Chondrocyte (in vitro differentiated cells): ENCODE measurements around the gene TLK1. TPM values are rescaled to one million over a fixed set of nuclear protein-coding genes. Genes with fewer than 3 reads are reported as not detected.
A peak's percentile ranks its signal among the peaks of the same experiment; 100 is the strongest.

Experiments
- DNase-seq: peaks from one replicate; pipeline ENCODE4 v3.0.0; 2021; ENCODE audit warnings: mixed read lengths, low spot score
- H3K27ac Mint-ChIP-seq: one replicate; pipeline ENCODE4 v1.8.0; 2021; ENCODE audit warnings: mild to moderate bottlenecking, moderate library complexity, mixed read lengths; ENCODE audit not compliant: unreplicated experiment
- H3K27me3 Mint-ChIP-seq: 2 replicates; pipeline ENCODE4 v1.8.0; 2021; ENCODE audit warnings: low read depth, mixed read lengths
- H3K36me3 Mint-ChIP-seq: 2 replicates; pipeline ENCODE4 v1.8.0; 2021; ENCODE audit warnings: low read depth, mixed read lengths
- H3K4me1 Mint-ChIP-seq: 2 replicates; pipeline ENCODE4 v1.8.0; 2021; ENCODE audit warnings: low read depth, mild to moderate bottlenecking, mixed read lengths
- H3K4me3 Mint-ChIP-seq: one replicate; pipeline ENCODE4 v1.8.0; 2021; ENCODE audit warnings: mild to moderate bottlenecking, moderate library complexity, mixed read lengths; ENCODE audit not compliant: unreplicated experiment
- H3K9me3 Mint-ChIP-seq: 2 replicates; pipeline ENCODE4 v1.8.0; 2021; ENCODE audit warnings: low read depth, mixed read lengths
- total RNA-seq: library from RNA; stranded (reverse); gene quantifications from 3 replicates; pipeline ENCODE4 v1.2.1, GENCODE V29; 2021
- TF ChIP-seq, protein P1 (sequence below): fragments of 200-600 bp; sonication (generic); IDR thresholded peaks from 2 replicates; pipeline ENCODE4 v1.5.0; 2021; ENCODE audit warnings: antibody characterized with exemption, mild to moderate bottlenecking, moderate library complexity

Gene TLK1
- total RNA-seq, 1 donor from 2014 or later, result 64.1 TPM

DNA sequence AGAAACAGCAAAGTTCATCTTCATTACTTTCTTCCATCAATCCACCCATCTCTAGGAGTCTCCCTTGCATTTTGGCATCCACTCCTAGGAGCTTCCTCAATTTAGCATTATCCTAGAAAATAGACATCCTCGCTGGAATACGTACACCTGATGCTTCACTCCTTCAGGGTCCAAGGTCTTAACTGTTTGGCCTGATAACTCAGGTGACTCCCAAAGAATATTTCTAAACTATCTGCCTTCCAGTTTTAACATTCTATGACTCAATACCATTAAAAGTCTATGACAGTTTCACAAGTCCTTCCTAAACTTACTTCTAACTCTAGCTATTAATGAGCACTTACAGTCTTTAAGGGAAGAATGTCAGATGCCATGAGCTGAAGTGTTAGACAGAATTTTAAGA lies 26.5 kb upstream of the TLK1 start:
- H3K4me1 Mint-ChIP-seq, result peaks cover 25% of the 10 kb centered on the region
- no peak overlapping the region for H3K4me3 Mint-ChIP-seq
- H3K27ac Mint-ChIP-seq, result no peak overlapping the region
- no peak for DNase-seq
- TF ChIP-seq, protein P1, sequence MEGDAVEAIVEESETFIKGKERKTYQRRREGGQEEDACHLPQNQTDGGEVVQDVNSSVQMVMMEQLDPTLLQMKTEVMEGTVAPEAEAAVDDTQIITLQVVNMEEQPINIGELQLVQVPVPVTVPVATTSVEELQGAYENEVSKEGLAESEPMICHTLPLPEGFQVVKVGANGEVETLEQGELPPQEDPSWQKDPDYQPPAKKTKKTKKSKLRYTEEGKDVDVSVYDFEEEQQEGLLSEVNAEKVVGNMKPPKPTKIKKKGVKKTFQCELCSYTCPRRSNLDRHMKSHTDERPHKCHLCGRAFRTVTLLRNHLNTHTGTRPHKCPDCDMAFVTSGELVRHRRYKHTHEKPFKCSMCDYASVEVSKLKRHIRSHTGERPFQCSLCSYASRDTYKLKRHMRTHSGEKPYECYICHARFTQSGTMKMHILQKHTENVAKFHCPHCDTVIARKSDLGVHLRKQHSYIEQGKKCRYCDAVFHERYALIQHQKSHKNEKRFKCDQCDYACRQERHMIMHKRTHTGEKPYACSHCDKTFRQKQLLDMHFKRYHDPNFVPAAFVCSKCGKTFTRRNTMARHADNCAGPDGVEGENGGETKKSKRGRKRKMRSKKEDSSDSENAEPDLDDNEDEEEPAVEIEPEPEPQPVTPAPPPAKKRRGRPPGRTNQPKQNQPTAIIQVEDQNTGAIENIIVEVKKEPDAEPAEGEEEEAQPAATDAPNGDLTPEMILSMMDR, result no peak
- no peaks in the 10 kb centered on the region for H3K27me3 Mint-ChIP-seq
- no peaks in the 10 kb centered on the region for H3K36me3 Mint-ChIP-seq
- H3K9me3 Mint-ChIP-seq, result no peaks in the 10 kb centered on the region

DNA sequence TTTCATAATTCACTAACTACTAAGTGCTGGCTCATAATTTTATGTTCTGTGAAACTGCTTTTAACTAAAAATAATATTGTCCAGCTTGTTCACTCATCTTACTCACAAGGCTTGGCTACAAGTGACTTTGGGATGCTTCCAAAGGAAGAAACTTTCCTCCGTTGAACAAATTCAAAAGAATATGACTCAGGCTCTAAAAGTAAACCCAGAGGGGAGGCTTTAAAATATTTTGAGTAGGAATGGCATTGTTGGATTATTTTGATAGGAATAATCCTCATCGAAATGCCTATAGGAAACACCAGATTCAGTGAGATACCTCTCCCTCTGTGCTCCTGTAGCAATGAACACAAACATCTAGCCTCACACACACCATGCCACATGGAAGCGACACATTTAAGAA lies 25.2 kb upstream of the TLK1 start:
- Mint-ChIP-seq H3K27me3 (no peaks in the 10 kb centered on the region), H3K4me1 (peaks cover 25% of the 10 kb centered on the region), H3K9me3 (no peaks in the 10 kb centered on the region), H3K36me3 (no peaks in the 10 kb centered on the region), H3K27ac (peak overlapping the region; percentile 76), H3K4me3 (no peak overlapping the region)
- no peak for DNase-seq
- TF ChIP-seq, protein P1, result no peak

GRCh38 chr2:171185165-171185818 lies 24.6 kb upstream of the TLK1 start:
- Mint-ChIP-seq H3K36me3 (no peaks in the 10 kb centered on the region), H3K27me3 (no peaks in the 10 kb centered on the region), H3K4me3 (no peak overlapping the region), H3K4me1 (peaks cover 25% of the 10 kb centered on the region), H3K27ac (peak overlapping the region; percentile 76), H3K9me3 (no peaks in the 10 kb centered on the region)
- TF ChIP-seq, protein P1, result no peak
- DNase-seq, result no peak

GRCh38 chr2:171181064-171182049 lies 20.7 kb upstream of the TLK1 start:
- Mint-ChIP-seq H3K9me3 (no peaks in the 10 kb centered on the region), H3K27ac (no peak overlapping the region), H3K4me3 (no peak overlapping the region), H3K36me3 (no peaks in the 10 kb centered on the region), H3K27me3 (no peaks in the 10 kb centered on the region), H3K4me1 (peaks cover 14% of the 10 kb centered on the region)
- DNase-seq, result no peak
- TF ChIP-seq, protein P1, result no peak

DNA sequence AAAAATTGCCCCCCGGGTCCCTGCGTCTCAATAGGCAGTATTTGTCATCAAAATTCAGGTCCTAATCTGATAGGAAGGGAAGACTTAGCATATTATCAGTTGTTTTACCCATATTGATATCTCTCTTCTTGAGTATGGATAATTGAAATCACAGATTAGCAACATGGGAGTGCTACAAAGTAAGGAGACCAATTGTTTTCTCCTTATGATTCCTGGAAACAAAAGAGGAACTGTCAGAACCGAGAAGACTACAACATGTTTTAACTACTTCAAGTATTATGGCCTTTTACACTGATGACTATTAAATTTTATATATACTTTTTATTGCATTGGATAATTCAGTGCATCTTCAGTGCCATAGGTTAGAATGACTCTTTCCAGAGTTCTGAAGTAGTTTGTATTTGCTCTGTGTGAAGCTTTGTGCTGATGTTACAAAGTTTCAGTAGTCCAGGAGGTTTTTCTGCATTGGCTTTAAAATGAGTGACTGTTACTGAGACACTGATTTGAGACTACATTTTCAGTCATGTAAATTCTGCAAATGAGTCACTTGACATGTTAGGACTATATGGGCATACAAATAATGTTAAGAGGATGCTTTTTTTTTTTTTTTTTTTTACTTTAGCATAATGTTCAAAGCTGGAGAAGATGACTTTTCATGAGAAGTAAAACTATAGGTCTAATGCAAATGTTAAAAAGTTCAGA lies 19.7 kb upstream of the TLK1 start:
- H3K36me3 Mint-ChIP-seq, result no peaks in the 10 kb centered on the region
- no peak overlapping the region for H3K27ac Mint-ChIP-seq
- TF ChIP-seq, protein P1, result no peak
- no peaks in the 10 kb centered on the region for H3K27me3 Mint-ChIP-seq
- H3K4me1 Mint-ChIP-seq, result peaks cover 5% of the 10 kb centered on the region
- no peaks in the 10 kb centered on the region for H3K9me3 Mint-ChIP-seq
- H3K4me3 Mint-ChIP-seq, result no peak overlapping the region
- DNase-seq, result no peak
